Mammary epithelial cell (primary cell): ENCODE results near the gene LEFTY2.

ENCODE experiments used
- EZH2 ChIP-seq: IDR thresholded peaks from 2 replicates; pipeline ENCODE4 v1.6.1; 2012; ENCODE audit warnings: low read length, inconsistent platforms, borderline replicate concordance
- TF ChIP-seq, protein P1 (sequence below), 2 donors: IDR thresholded peaks in 1 of 2; conservative IDR thresholded peaks in 1 of 2; 2 replicates each; pipeline ENCODE4 v1.5.1; 2011 to 2012; ENCODE audit warnings: inconsistent platforms in 2 of 2, low read length in 2 of 2, mild to moderate bottlenecking in 2 of 2, control low read depth in 1 of 2, low read depth in 1 of 2; ENCODE audit not compliant: insufficient read depth in 1 of 2; ENCODE audit errors: extremely low read depth in 1 of 2

GRCh38 chr1:225887030-225887314 lies 54.0 kb downstream of the LEFTY2 start:
- TF ChIP-seq, protein P1, sequence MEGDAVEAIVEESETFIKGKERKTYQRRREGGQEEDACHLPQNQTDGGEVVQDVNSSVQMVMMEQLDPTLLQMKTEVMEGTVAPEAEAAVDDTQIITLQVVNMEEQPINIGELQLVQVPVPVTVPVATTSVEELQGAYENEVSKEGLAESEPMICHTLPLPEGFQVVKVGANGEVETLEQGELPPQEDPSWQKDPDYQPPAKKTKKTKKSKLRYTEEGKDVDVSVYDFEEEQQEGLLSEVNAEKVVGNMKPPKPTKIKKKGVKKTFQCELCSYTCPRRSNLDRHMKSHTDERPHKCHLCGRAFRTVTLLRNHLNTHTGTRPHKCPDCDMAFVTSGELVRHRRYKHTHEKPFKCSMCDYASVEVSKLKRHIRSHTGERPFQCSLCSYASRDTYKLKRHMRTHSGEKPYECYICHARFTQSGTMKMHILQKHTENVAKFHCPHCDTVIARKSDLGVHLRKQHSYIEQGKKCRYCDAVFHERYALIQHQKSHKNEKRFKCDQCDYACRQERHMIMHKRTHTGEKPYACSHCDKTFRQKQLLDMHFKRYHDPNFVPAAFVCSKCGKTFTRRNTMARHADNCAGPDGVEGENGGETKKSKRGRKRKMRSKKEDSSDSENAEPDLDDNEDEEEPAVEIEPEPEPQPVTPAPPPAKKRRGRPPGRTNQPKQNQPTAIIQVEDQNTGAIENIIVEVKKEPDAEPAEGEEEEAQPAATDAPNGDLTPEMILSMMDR (conservative IDR thresholded peaks at IDR 0.05 in 1 of 2, IDR thresholded peaks at IDR 0.05 in 1 of 2; ENCODE audit: extremely low read depth in 1 of 2, insufficient read depth in 1 of 2, low read depth in 1 of 2, low read length in 2 of 2), result no peak
- TF ChIP-seq EZH2, result no peak
